Left ventricle myocardium inferior (tissue), 1 donor: ENCODE results near the gene REP15. TPM values are rescaled to one million over a fixed set of nuclear protein-coding genes. Genes with fewer than 3 reads are reported as not detected.
A peak's percentile ranks its signal among the peaks of the same experiment; 100 is the strongest.
"Not testable (repeated sequence)": the region's sequence is repeated elsewhere in the genome, so short reads cannot be mapped to it uniquely, and the experiment has no call there.

ENCODE experiments used
- DNase-seq: peaks from one replicate; pipeline ENCODE4 v3.0.0-alpha.2; 2020
- H3K27ac ChIP-seq: fragments of 200-600 bp; replicated peaks from 2 replicates; pipeline ENCODE4 v1.8.0; 2021
- H3K27me3 ChIP-seq: fragments of 200-600 bp; 2 replicates; pipeline ENCODE4 v1.8.0; 2021; ENCODE audit warnings: low read depth
- H3K36me3 ChIP-seq: fragments of 200-600 bp; 2 replicates; pipeline ENCODE4 v1.8.0; 2021
- H3K4me1 ChIP-seq: fragments of 200-600 bp; 2 replicates; pipeline ENCODE4 v1.8.0; 2021
- H3K4me3 ChIP-seq: fragments of 200-600 bp; 2 replicates; pipeline ENCODE4 v1.8.0; 2021; ENCODE audit warnings: mild to moderate bottlenecking, moderate library complexity
- H3K9me3 ChIP-seq: fragments of 200-600 bp; replicated peaks from 2 replicates; pipeline ENCODE4 v1.8.0; 2021
- CTCF ChIP-seq: fragments of 200-600 bp; IDR thresholded peaks from 2 replicates; pipeline ENCODE4 v1.8.0; 2021; ENCODE audit warnings: antibody characterized with exemption, mild to moderate bottlenecking, borderline replicate concordance
- intact Hi-C: fragments of 100-400 bp; cut with micrococcal nuclease; formaldehyde crosslinking; loops from one replicate; pipeline ENCODE4 v1.11.0; 2022
- long read RNA-seq: library from polyadenylated mRNA; unstranded; transcript quantifications from one replicate; pipeline ENCODE4 v2.0.0, GENCODE V29; 2021
- total RNA-seq: library from RNA; stranded (reverse); fragmentation: NEBNext Ultra II Directional; extraction: Animal tissue kit (Norgen Biotek cat#: 25700); gene quantifications from one replicate; pipeline ENCODE4 v1.2.1, GENCODE V29; 2021
- donor health status: DM: no; HTN: yes; CAD: no; lungs with severe emphysema.

The REP15 gene
- total RNA-seq: 5.5 TPM
- long read RNA-seq, partial matches to known transcripts: 0 of 2 reads
- long read RNA-seq, other reads (novel, unspliced or antisense): 0 of 2 reads

- H3K9me3 ChIP-seq: no peaks in the 10 kb centered on the region
- H3K27ac ChIP-seq: no peak within 1 kb of the TSS
- no peaks in the 10 kb centered on the region for H3K27me3 ChIP-seq
- DNase-seq: no peak
- intact Hi-C loops: no loop called here
- no peak for TF ChIP-seq CTCF
- H3K36me3 ChIP-seq: peaks cover 69% of the 10 kb centered on the region
- H3K4me1 ChIP-seq: no peaks in the 10 kb centered on the region
- H3K4me3 ChIP-seq: no peak within 1 kb of the TSS
Measured at GRCh38 chr12:27696293-27696652, at the start of gene REP15. REP15 (plus strand) TSS chr12:27696447; CDS start chr12:27696563, 116 bp downstream.

GRCh38 chr12:27650011-27650410, 46.2 kb upstream of the REP15 start:
- Histone ChIP-seq H3K4me1 (peaks cover 17% of the 10 kb centered on the region), H3K27me3 (no peaks in the 10 kb centered on the region), H3K36me3 (peaks cover 67% of the 10 kb centered on the region), H3K9me3 (no peaks in the 10 kb centered on the region), H3K27ac (no peak overlapping the region), H3K4me3 (no peak overlapping the region)
- no peak for DNase-seq
- intact Hi-C loops: no loop called here
- no peak for TF ChIP-seq CTCF

DNA sequence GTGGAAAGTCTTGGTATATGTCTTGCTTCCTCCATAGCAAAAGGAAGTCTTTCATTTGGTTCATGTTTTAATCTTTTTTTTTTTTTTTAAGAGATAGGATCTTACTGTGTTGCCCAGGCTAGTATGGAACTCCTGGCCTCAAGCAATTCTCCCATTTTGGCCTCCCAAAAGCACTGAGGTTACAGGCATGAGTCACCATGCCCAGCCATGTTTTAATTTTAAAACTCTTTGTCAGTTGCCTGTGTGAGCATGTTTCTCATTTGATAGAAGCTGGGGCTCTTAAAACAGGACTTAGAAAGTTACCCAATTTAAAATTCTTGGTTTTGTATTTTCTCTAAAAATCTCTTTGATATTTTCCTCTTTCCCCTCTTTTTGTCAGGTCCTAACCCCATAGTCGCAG, 45.0 kb upstream of the REP15 start:
- Histone ChIP-seq H3K27ac (peak overlapping the region; percentile 24), H3K4me3 (no peak overlapping the region), H3K27me3 (no peaks in the 10 kb centered on the region), H3K36me3 (peaks cover 69% of the 10 kb centered on the region), H3K9me3 (no peaks in the 10 kb centered on the region), H3K4me1 (peaks cover 10% of the 10 kb centered on the region)
- no peak for DNase-seq
- intact Hi-C loops: no loop called here
- TF ChIP-seq CTCF: no peak

DNA sequence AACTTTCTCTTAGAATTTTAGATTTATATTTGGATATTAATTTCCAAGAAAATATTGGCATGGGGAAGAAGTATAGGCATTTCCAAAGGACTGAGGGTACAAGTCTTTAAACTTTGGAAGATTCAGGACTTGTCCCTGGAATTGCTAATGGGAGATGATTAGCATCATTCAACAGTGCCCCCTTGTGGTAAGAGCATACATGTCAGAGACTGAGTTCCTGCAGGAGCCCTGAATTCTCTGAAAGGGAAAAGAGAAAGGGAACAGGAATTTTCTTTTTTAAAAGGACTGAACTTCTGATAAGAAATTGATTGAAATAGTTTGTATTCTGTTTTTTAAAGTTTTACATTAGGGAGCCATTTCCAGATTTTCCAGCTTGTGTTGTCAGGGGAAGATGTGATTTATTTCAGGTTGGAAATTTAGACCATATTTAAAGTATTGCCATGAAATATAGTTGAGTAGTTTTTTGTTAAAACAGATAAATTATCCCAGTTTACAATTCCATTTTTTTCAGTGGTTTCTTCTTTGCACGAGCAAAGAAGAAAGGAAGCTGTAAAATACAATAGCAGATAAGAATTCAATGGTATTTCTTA, 44.0 kb upstream of the REP15 start:
- no peak for DNase-seq
- Histone ChIP-seq H3K9me3 (no peaks in the 10 kb centered on the region), H3K27me3 (no peaks in the 10 kb centered on the region), H3K36me3 (peaks cover 69% of the 10 kb centered on the region), H3K27ac (peak overlapping the region; percentile 24), H3K4me3 (no peak overlapping the region), H3K4me1 (peaks cover 10% of the 10 kb centered on the region)
- intact Hi-C loops: no loop called here
- TF ChIP-seq CTCF: peak; percentile 89

- Histone ChIP-seq H3K4me3 (no peak overlapping the region), H3K36me3 (peaks cover 69% of the 10 kb centered on the region)
Measured at GRCh38 chr12:27653661-27654060, 42.6 kb upstream of the REP15 start.

GRCh38 chr12:27655476-27655875, 40.8 kb upstream of the REP15 start:
- DNase-seq, H3K4me3 ChIP-seq, H3K9me3 ChIP-seq, H3K27me3 ChIP-seq, H3K4me1 ChIP-seq, H3K27ac ChIP-seq, intact Hi-C loops: not testable (repeated sequence)
- H3K36me3 ChIP-seq: peaks cover 71% of the 10 kb centered on the region

More at GRCh38 chr12:27653661-27654060, 42.6 kb upstream of the REP15 start:
- no peak for TF ChIP-seq CTCF
- no peak for DNase-seq
- Histone ChIP-seq H3K27me3 (no peaks in the 10 kb centered on the region), H3K4me1 (peaks cover 10% of the 10 kb centered on the region), H3K27ac (no peak overlapping the region), H3K9me3 (no peaks in the 10 kb centered on the region)
- intact Hi-C loops: no loop called here
